GM04504 (cell line): Measurements from ENCODE around the gene CYP19A1.
"Not testable (repeated sequence)": the region's sequence is repeated elsewhere in the genome, so short reads cannot be mapped to it uniquely, and the experiment has no call there.

Source experiments
- DNase-seq: peaks from one replicate; pipeline ENCODE4 v3.0.0-alpha.2; 2012; ENCODE audit warnings: low read depth

CYP19A1 gene

GRCh38 chr15:51205050-51205975, 133.1 kb downstream of the CYP19A1 start:
- DNase-seq, result no peak

- DNase-seq, result peak; percentile 78
Observed at GRCh38 chr15:51203797-51204196, 134.6 kb downstream of the CYP19A1 start.

- no peak for DNase-seq
Observed at GRCh38 chr15:51202783-51203182, 135.6 kb downstream of the CYP19A1 start.

DNA sequence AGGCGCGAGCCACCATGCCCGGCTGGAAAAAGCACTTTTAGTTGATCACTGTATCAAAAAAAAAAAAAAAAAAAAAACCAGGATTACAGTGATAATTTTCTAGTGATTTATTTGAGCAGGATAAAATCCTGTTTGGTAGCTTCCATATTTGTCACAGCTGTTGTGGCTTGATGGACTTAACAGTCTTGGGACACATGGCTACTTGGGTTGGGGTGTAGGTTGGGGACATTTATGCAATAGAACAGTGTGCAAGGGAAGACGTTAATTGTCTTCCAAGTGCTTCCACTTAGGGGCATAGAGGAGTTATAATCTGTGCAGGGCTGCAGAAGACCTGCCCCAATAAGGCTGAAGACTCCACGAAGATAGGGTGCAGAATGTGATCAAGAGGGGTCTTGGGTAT, 136.8 kb downstream of the CYP19A1 start:
- no peak for DNase-seq

- DNase-seq, result no peak
Observed at GRCh38 chr15:51200792-51201191, 137.6 kb downstream of the CYP19A1 start.

DNA sequence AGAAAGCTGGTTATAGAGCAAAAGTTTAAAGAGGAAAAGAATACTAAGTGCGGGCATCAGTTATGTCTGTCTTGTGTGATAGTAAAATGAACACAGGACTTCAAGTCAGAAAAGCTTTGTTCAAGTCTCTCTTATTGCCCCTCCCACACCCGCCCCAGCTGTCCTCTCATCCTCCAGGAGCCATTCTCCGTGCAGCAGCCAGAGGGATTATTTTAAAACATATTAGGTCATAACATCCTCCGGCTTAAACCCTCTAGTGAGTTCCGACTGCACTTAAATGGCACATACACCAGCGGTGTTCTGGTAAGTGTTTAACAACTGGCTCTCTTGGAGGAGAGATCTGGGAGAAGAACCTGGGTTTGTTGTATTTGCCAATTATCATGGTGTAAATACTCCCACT, 138.9 kb downstream of the CYP19A1 start:
- no peak for DNase-seq

DNA sequence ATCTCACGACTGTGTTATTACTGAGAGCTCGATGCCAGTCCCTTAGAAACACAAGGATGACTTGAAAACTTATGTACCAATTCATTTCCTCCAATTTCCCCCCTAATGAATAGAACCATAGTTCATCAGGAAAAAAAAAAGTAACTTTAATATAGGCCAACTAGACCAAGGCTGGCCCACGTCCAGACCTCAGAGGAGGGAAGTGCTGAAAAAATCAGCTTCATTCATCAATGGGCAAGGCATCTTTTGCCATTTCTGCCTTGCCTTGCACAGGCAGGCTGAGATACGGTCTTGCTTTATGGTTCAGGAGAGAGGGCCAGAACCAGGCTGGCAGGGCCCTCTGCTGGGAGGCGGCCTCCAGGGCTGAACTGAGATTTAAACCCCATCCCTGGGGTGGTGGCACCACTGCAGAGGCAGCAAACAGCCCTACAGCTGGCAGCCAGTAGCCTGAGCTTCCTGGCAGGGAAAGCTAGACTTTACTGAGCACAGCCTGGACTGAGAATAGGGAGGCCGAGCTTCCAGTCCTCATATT, 139.6 kb downstream of the CYP19A1 start:
- no peak for DNase-seq

DNA sequence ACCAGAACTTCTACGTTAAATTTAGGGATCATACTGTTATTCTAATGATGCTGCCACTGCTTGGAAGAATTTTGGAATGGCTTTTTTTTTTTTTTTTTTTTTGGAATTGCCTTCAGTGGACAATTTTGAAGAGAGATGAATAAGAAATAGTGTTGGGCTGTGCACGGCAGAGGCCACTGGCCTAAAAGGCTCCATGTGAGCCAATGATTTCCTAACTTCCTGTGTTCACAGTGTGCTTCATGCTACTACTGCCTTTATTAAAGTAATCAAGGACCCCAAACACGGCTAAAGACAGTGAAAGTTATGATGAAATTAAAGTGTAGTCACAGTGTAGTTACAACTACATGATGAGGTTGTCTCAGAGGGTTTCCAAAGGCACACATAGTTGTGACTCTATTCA, 142.9 kb downstream of the CYP19A1 start:
- DNase-seq, result no peak

GRCh38 chr15:51193979-51194378, 144.4 kb downstream of the CYP19A1 start:
- DNase-seq, result no peak

DNA sequence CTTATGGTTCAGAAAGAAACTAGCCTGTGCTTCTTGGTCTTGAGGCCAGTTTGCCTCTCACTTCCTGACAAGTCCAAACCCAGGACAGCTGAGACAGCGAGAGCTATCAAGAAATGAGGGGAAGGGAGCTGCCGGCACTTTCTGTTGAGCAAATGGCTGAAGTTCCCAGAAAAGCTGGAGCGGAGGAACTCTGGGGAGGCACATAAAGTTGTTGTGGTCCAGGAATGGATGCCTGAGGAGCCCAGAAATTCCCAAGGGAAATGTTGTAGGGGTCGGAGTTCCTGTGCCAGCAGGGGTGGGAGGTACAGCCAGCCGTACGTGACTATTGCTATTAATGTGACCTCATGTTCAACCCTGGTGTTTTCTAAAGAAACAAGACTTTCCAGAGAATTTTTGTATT, 144.9 kb downstream of the CYP19A1 start:
- no peak for DNase-seq

- DNase-seq, result peak; percentile 62
Observed at GRCh38 chr15:51192521-51193280, 145.7 kb downstream of the CYP19A1 start.

- no peak for DNase-seq
Observed at GRCh38 chr15:51191766-51192165, 146.6 kb downstream of the CYP19A1 start.

- DNase-seq, result no peak
Observed at GRCh38 chr15:51191072-51191670, 147.2 kb downstream of the CYP19A1 start.

DNA sequence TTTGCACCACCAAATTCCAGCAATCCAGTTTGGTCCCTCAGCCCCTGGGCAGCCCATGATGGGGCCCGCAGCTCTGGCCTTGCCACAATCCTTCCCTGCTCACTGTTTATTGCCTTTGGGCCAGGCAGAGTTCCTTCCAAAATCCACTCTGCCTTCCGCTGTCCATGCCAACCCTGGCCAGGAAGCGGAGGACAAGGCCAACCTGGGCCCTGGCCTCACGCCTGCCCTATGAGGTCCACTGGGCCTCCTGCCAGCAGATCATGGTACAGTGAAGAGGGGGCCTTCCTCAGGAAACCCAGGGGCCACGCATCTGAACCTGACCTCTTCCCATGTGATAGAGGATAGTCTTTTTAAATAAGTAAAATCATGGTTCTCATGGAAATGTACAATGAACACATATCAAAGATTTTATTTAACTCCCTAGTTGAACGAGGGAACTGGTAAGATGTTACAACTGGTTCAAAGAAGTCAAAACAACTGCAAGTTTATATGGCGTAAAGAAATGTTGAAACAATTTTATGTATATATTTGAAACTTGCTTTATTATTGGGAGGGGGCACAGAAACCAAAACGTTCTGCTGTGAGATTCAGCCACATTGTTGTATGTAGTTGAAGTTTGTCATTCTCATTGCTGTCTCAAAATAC, 147.8 kb downstream of the CYP19A1 start:
- DNase-seq, result no peak

GRCh38 chr15:51189669-51190385, 148.6 kb downstream of the CYP19A1 start:
- DNase-seq, result no peak

DNA sequence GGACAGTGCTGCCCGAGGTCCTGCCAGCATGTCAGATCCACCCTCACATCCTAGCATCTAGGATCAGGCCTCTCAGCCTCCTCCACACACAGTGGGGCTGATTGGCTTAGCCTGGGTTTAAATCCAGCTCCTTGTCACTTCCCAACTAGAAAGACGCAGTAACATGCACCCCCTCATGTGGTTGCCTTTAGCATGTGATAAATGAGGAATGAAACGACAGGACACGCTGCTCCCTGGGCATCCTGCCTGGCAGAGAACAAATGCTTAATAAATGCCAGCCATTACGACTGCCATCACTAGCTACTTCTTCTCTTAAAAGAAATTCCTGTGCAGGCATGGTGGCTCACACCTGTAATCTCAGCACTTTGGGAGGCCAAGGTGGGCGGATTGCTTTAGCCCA, 149.6 kb downstream of the CYP19A1 start:
- DNase-seq, result not testable (repeated sequence)

- no peak for DNase-seq
Observed at GRCh38 chr15:51186891-51187290, 151.5 kb downstream of the CYP19A1 start.

- DNase-seq, result no peak
Observed at GRCh38 chr15:51186181-51186705, 152.2 kb downstream of the CYP19A1 start.

DNA sequence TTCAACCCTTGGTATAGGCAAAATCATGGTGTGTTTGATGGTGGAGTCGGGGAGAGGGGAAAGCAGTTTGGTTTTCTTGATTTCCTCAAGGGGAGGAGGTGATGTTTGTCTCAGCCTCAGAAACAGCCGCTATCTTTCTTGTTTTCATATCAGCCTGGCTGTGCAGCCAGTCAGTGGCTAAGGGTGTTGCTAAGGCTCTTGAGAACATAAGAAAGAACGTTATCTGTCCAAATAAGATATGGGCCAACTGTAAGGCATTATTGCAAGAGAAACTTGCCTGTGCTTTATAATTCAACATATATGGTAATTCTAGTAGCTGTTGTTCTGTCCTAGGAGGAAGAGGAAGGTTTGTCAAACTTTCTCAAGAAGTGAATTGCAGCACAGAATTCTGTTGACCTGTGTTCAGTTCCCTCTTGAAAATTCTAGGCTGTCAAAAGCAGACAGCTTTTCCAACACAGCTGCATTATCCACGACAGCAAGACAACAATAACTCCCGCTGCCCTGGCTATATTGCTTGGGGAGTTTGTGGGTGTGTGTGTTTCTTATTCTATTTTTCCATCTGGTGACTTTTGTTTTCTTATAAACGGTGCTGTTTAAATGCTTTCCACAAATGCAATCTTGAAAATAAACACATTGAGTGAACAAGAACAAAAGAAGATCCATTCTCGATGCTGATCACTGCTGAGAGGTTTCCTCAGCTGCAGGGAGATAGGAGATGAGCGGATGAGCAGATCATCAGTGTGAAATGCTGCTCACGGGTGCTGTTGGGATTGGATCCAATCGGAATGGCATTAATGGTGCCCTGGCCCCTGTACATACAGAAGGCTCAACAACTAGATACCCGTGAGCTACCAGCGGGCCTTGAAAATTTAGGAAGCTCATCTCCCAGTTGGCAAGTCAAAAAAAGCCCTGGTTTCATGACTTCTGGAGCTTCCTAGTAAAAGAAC, 152.9 kb downstream of the CYP19A1 start:
- no peak for DNase-seq

DNA sequence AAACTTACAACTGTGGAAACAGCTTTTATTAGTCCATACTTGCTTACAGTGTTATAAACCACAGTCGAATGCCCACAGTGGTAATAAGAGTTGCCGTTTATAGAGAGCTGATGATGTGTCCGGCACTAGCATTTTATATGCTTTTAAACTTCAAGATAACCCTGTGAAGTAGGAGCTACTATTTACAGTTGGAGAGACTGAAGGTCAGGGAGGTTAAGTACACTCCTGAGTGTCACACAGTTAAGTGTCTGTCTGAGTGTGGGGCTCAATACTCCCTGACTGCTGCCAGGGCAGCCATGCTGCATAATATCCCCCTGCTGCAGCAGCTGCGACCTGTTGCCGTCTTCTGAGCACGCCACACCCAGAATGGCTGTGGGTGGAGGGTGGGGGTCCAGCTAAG, 153.8 kb downstream of the CYP19A1 start:
- no peak for DNase-seq
